Activated CD8-positive, alpha-beta T cell treated with anti-CD3 and anti-CD28 coated beads, Interleukin-2, amount 10 ng/mL, durations not matched to agents 7 days and 5 days (primary cell): Measurements from ENCODE around the gene CYP24A1. TPM values are rescaled to one million over a fixed set of nuclear protein-coding genes. Genes with fewer than 3 reads are reported as not detected.

ENCODE experiments used
- ATAC-seq: fragments of 150-1000 bp; cut with Tn5 transposase; one replicate; pipeline ENCODE4 v1.10.0; 2021; ENCODE audit warnings: moderate library complexity
- CTCF ChIA-PET: fragments of 350-600 bp; sonication (Branson Sonifier 250); formaldehyde crosslinking; loops from one replicate; lab custom pipeline; 2021; ENCODE audit warnings: antibody characterized with exemption; lab: Charles Lee
- POLR2A ChIA-PET: fragments of 350-600 bp; sonication (Branson Sonifier 250); formaldehyde crosslinking; loops from one replicate; lab custom pipeline; 2021; ENCODE audit warnings: antibody characterized with exemption; lab: Charles Lee
- DNase-seq: peaks from one replicate; pipeline ENCODE4 v3.0.0-alpha.2; 2020
- H3K27ac Mint-ChIP-seq: one replicate; pipeline ENCODE4 v1.8.0; 2021; ENCODE audit warnings: mild to moderate bottlenecking, mixed read lengths
- H3K27me3 Mint-ChIP-seq: one replicate; pipeline ENCODE4 v1.8.0; 2021; ENCODE audit warnings: low read depth, mixed read lengths
- H3K36me3 Mint-ChIP-seq: one replicate; pipeline ENCODE4 v1.8.0; 2021; ENCODE audit warnings: low read depth, mixed read lengths
- H3K4me1 Mint-ChIP-seq: one replicate; pipeline ENCODE4 v1.8.0; 2021; ENCODE audit warnings: low read depth, mixed read lengths
- H3K4me3 Mint-ChIP-seq: one replicate; pipeline ENCODE4 v1.8.0; 2021; ENCODE audit warnings: mild to moderate bottlenecking, mixed read lengths
- H3K9me3 Mint-ChIP-seq: one replicate; pipeline ENCODE4 v1.8.0; 2022; ENCODE audit warnings: mixed read lengths; ENCODE audit not compliant: insufficient read depth
- total RNA-seq, 2 experiments: library from RNA; stranded (reverse); gene quantifications; one replicate each; pipeline ENCODE4 v1.2.3, GENCODE V29; 2021

CYP24A1 gene
- total RNA-seq, 2 experiments from 2014 or later: not detected

- POLR2A ChIA-PET: no interaction called here
- Mint-ChIP-seq H3K27me3 (peaks cover 12% of the 10 kb centered on the region), H3K9me3 (no peaks in the 10 kb centered on the region), H3K36me3 (no peaks in the 10 kb centered on the region), H3K4me3 (no peak overlapping the region), H3K4me1 (no peaks in the 10 kb centered on the region), H3K27ac (no peak overlapping the region)
- ATAC-seq: no peak
- no peak for DNase-seq
- CTCF ChIA-PET: interaction anchor here (1.0 to 5.5 kb wide), 5 partner anchors 7 to 105 kb away, joined by 3 to 91 read pairs (median 31); partner anchors contain the start of gene PFDN4
These were observed 27.6 kb upstream of the CYP24A1 start for GRCh38 chr20:54201268-54201846.

GRCh38 chr20:54200487-54201267 lies 26.9 kb upstream of the CYP24A1 start:
- ATAC-seq: no peak
- POLR2A ChIA-PET: no interaction called here

GRCh38 chr20:54199721-54200176 lies 26.0 kb upstream of the CYP24A1 start:
- peaks cover 12% of the 10 kb centered on the region for H3K27me3 Mint-ChIP-seq
- ATAC-seq (peak; percentile 55), DNase-seq (peak; percentile 77)
- no peak overlapping the region for H3K27ac Mint-ChIP-seq
- H3K9me3 Mint-ChIP-seq: no peaks in the 10 kb centered on the region
- ChIA-PET CTCF (interaction anchor here (0.6 to 5.5 kb wide), 31 partner anchors 9 to 448 kb away, joined by 3 to 91 read pairs (median 4); partner anchors contain the start of gene PFDN4), POLR2A (no interaction called here)
- H3K4me3 Mint-ChIP-seq: no peak overlapping the region
- H3K36me3 Mint-ChIP-seq: no peaks in the 10 kb centered on the region
- no peaks in the 10 kb centered on the region for H3K4me1 Mint-ChIP-seq

More at GRCh38 chr20:54200487-54201267, 26.9 kb upstream of the CYP24A1 start:
- peaks cover 12% of the 10 kb centered on the region for H3K27me3 Mint-ChIP-seq
- CTCF ChIA-PET: interaction anchor here (0.6 to 5.5 kb wide), 28 partner anchors 8 to 447 kb away, joined by 3 to 91 read pairs (median 4); partner anchors contain the start of gene PFDN4
- no peaks in the 10 kb centered on the region for H3K9me3 Mint-ChIP-seq
- no peak for DNase-seq
- no peak overlapping the region for H3K27ac Mint-ChIP-seq
- H3K4me1 Mint-ChIP-seq: no peaks in the 10 kb centered on the region
- no peak overlapping the region for H3K4me3 Mint-ChIP-seq
- H3K36me3 Mint-ChIP-seq: no peaks in the 10 kb centered on the region

- Mint-ChIP-seq H3K36me3 (no peaks in the 10 kb centered on the region), H3K27ac (no peak overlapping the region), H3K4me3 (no peak overlapping the region), H3K9me3 (no peaks in the 10 kb centered on the region), H3K27me3 (peaks cover 12% of the 10 kb centered on the region), H3K4me1 (no peaks in the 10 kb centered on the region)
- POLR2A ChIA-PET: no interaction called here
- no peak for DNase-seq
- ATAC-seq: peak; percentile 23
- CTCF ChIA-PET: interaction anchor here (0.8 to 5.5 kb wide), 17 partner anchors 10 to 448 kb away, joined by 3 to 91 read pairs (median 5); partner anchors contain the start of gene PFDN4
These were observed 25.5 kb upstream of the CYP24A1 start for GRCh38 chr20:54199283-54199682.

GRCh38 chr20:54197621-54198604 lies 24.1 kb upstream of the CYP24A1 start:
- no peaks in the 10 kb centered on the region for H3K9me3 Mint-ChIP-seq
- H3K27me3 Mint-ChIP-seq: peaks cover 13% of the 10 kb centered on the region
- ATAC-seq (no peak), DNase-seq (no peak)
- no peaks in the 10 kb centered on the region for H3K4me1 Mint-ChIP-seq
- H3K4me3 Mint-ChIP-seq: no peak overlapping the region
- ChIA-PET POLR2A (no interaction called here), CTCF (interaction anchor here (1.3 to 5.5 kb wide), 8 partner anchors 10 to 141 kb away, joined by 4 to 91 read pairs (median 10); partner anchors contain the start of gene PFDN4)
- no peak overlapping the region for H3K27ac Mint-ChIP-seq
- H3K36me3 Mint-ChIP-seq: no peaks in the 10 kb centered on the region

GRCh38 chr20:54195483-54196472 lies 22.0 kb upstream of the CYP24A1 start:
- ChIA-PET POLR2A (no interaction called here), CTCF (interaction anchor here (1.2 kb wide), 1 partner anchor 92 kb away, joined by 6 read pairs; no protein-coding TSS in a partner anchor)
- Mint-ChIP-seq H3K27ac (no peak overlapping the region), H3K27me3 (peaks cover 14% of the 10 kb centered on the region), H3K4me1 (no peaks in the 10 kb centered on the region), H3K4me3 (no peak overlapping the region), H3K9me3 (no peaks in the 10 kb centered on the region), H3K36me3 (no peaks in the 10 kb centered on the region)
- no peak for ATAC-seq
- DNase-seq: no peak

GRCh38 chr20:54194724-54195438 lies 21.1 kb upstream of the CYP24A1 start:
- ChIA-PET CTCF (interaction anchor here (1.2 kb wide), 1 partner anchor 92 kb away, joined by 6 read pairs; no protein-coding TSS in a partner anchor), POLR2A (no interaction called here)
- Mint-ChIP-seq H3K27me3 (peaks cover 14% of the 10 kb centered on the region), H3K9me3 (no peaks in the 10 kb centered on the region), H3K4me1 (no peaks in the 10 kb centered on the region), H3K27ac (no peak overlapping the region), H3K36me3 (no peaks in the 10 kb centered on the region), H3K4me3 (no peak overlapping the region)
- ATAC-seq: no peak
- no peak for DNase-seq

- H3K27ac Mint-ChIP-seq: no peak overlapping the region
- H3K4me1 Mint-ChIP-seq: no peaks in the 10 kb centered on the region
- CTCF ChIA-PET: no interaction called here
- no peak for ATAC-seq
- H3K4me3 Mint-ChIP-seq: no peak overlapping the region
- no peak for DNase-seq
- H3K9me3 Mint-ChIP-seq: no peaks in the 10 kb centered on the region
- POLR2A ChIA-PET: no interaction called here
- H3K27me3 Mint-ChIP-seq: peaks cover 14% of the 10 kb centered on the region
- no peaks in the 10 kb centered on the region for H3K36me3 Mint-ChIP-seq
These were observed 20.0 kb upstream of the CYP24A1 start for GRCh38 chr20:54193817-54194216.

GRCh38 chr20:54190217-54190616 lies 16.4 kb upstream of the CYP24A1 start:
- ATAC-seq: no peak
- H3K36me3 Mint-ChIP-seq: no peaks in the 10 kb centered on the region
- H3K27ac Mint-ChIP-seq: no peak overlapping the region
- POLR2A ChIA-PET: interaction anchor here (0.7 kb wide), 1 partner anchor 63 kb away, joined by 3 read pairs; no protein-coding TSS in a partner anchor
- H3K4me3 Mint-ChIP-seq: no peak overlapping the region
- DNase-seq: no peak
- H3K27me3 Mint-ChIP-seq: peaks cover 10% of the 10 kb centered on the region
- H3K4me1 Mint-ChIP-seq: no peaks in the 10 kb centered on the region
- CTCF ChIA-PET: no interaction called here
- no peaks in the 10 kb centered on the region for H3K9me3 Mint-ChIP-seq

- Mint-ChIP-seq H3K9me3 (no peaks in the 10 kb centered on the region), H3K4me1 (no peaks in the 10 kb centered on the region), H3K27ac (no peak overlapping the region), H3K27me3 (peaks cover 16% of the 10 kb centered on the region), H3K4me3 (no peak overlapping the region), H3K36me3 (no peaks in the 10 kb centered on the region)
- ChIA-PET POLR2A (interaction anchor here (0.7 kb wide), 1 partner anchor 62 kb away, joined by 3 read pairs; no protein-coding TSS in a partner anchor), CTCF (no interaction called here)
- DNase-seq: no peak
- no peak for ATAC-seq
These were observed 15.8 kb upstream of the CYP24A1 start for GRCh38 chr20:54189630-54190029.
